Glutamatergic neuron (in vitro differentiated cells): Measurements from ENCODE around the gene ITFG1. TPM values are rescaled to one million over a fixed set of nuclear protein-coding genes. Genes with fewer than 3 reads are reported as not detected.

Experiments
- DNase-seq: peaks from one replicate; pipeline ENCODE4 v3.0.0; 2022
- H3K27ac Mint-ChIP-seq: one replicate; pipeline ENCODE4 v1.8.0; 2020; ENCODE audit warnings: mild to moderate bottlenecking, mixed read lengths, inconsistent platforms; ENCODE audit not compliant: unreplicated experiment
- H3K27me3 Mint-ChIP-seq: one replicate; pipeline ENCODE4 v1.8.0; 2020; ENCODE audit warnings: mild to moderate bottlenecking, moderate library complexity, mixed read lengths, inconsistent platforms; ENCODE audit not compliant: unreplicated experiment
- H3K36me3 Mint-ChIP-seq: one replicate; pipeline ENCODE4 v1.8.0; 2020; ENCODE audit warnings: mild to moderate bottlenecking, mixed read lengths, inconsistent platforms; ENCODE audit not compliant: unreplicated experiment
- H3K4me1 Mint-ChIP-seq: one replicate; pipeline ENCODE4 v1.8.0; 2020; ENCODE audit warnings: mild to moderate bottlenecking, low read depth, mixed read lengths, inconsistent platforms; ENCODE audit not compliant: unreplicated experiment
- H3K4me3 Mint-ChIP-seq: one replicate; pipeline ENCODE4 v1.8.0; 2020; ENCODE audit warnings: mild to moderate bottlenecking, mixed read lengths, inconsistent platforms; ENCODE audit not compliant: unreplicated experiment
- H3K9me3 Mint-ChIP-seq: one replicate; pipeline ENCODE4 v1.8.0; 2020; ENCODE audit warnings: mild to moderate bottlenecking, moderate library complexity, mixed read lengths, inconsistent platforms; ENCODE audit not compliant: unreplicated experiment
- CTCF ChIP-seq: fragments of 200-600 bp; sonication (generic); IDR thresholded peaks from one replicate; pipeline ENCODE4 v1.5.0; 2021; ENCODE audit not compliant: partially characterized antibody, unreplicated experiment
- total RNA-seq: library from RNA; stranded (reverse); fragmentation: NEBNext Ultra II Directional; extraction: Animal tissue kit (Norgen Biotek cat#: 25700); gene quantifications from one replicate; pipeline ENCODE4 v1.2.1, GENCODE V29; 2021; ENCODE audit not compliant: unreplicated experiment

ITFG1 gene
- total RNA-seq, 1 donor from 2014 or later, result 68.7 TPM

DNA sequence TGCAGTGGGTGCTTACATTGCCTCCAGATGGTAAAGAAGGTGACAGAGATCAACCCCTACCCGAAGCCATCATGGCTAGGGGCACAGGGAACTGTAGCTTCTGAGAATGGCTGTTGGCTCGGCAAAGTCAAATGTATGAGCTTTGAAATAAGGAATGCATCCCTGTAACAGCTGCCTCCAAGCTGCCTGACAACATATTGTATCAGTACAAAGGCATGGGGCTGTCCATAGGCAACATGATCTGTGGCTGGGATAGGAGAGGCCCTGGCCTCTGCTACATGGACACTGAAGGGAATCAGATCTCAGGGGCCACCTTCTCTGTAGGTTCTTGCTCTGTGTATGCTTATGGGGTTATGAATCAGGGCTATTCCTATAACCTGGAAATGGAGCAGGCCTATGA lies 197.9 kb downstream of the ITFG1 start:
- H3K4me1 Mint-ChIP-seq, result peaks cover 6% of the 10 kb centered on the region
- no peaks in the 10 kb centered on the region for H3K27me3 Mint-ChIP-seq
- H3K27ac Mint-ChIP-seq, result no peak overlapping the region
- no peak for TF ChIP-seq CTCF
- H3K4me3 Mint-ChIP-seq, result no peak overlapping the region
- H3K9me3 Mint-ChIP-seq, result no peaks in the 10 kb centered on the region
- no peak for DNase-seq
- no peaks in the 10 kb centered on the region for H3K36me3 Mint-ChIP-seq

DNA sequence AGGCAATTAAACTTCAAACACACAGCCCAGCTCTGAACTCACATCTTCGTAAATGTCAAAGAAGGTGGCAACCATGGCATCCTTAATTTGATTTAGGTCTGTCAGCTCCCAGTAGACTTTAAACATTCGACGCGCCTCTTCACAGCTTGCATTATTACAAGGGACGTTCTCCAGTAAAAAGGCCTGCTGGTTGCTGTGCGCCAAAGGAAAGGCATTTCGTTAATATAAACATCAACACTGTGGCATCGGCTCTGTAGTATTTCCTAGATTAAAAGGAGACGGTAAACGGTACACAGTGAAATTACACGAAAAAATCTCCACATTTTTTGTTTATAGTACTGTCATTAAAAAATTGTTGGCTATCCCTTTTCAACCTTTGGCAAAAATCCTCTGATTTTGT lies 200.4 kb downstream of the ITFG1 start:
- Mint-ChIP-seq H3K9me3 (no peaks in the 10 kb centered on the region), H3K27me3 (no peaks in the 10 kb centered on the region), H3K27ac (no peak overlapping the region)

DNA sequence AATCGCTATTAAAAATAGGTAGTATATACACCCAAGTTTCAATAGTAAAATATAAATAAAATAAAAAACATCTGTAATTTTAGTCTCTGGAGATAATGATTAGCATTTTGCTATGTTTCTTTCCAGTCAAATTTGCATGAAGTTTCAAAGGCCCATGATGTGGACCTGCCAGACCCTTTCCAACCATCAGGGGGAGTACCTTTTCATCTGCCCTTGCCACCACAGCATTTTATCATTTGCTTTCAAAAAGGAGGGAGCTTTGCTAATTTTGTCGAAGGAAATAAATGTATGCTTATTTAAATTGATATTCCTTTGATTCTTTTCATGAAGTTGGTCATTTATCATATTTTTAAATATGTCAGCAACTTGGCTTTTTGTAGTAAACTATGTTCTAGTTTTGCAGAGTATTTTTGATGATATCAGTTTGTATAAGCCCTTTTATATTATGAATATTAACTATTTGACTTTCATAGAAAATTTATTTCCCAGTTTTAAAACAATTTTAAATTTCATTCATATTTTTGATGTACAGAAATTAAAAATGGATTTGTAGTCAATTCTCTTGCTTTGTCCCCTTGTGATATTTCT lies 201.9 kb downstream of the ITFG1 start:
- DNase-seq, result peak; percentile 31
- H3K27me3 Mint-ChIP-seq, result no peaks in the 10 kb centered on the region
- H3K27ac Mint-ChIP-seq, result no peak overlapping the region
- H3K36me3 Mint-ChIP-seq, result no peaks in the 10 kb centered on the region
- peak; percentile 76 for TF ChIP-seq CTCF
- H3K4me3 Mint-ChIP-seq, result no peak overlapping the region
- H3K9me3 Mint-ChIP-seq, result no peaks in the 10 kb centered on the region
- peaks cover 6% of the 10 kb centered on the region for H3K4me1 Mint-ChIP-seq

More for the DNA sequence above, 200.4 kb downstream of the ITFG1 start:
- Mint-ChIP-seq H3K4me1 (peaks cover 6% of the 10 kb centered on the region), H3K36me3 (no peaks in the 10 kb centered on the region), H3K4me3 (no peak overlapping the region)
- TF ChIP-seq CTCF, result no peak
- DNase-seq, result no peak

DNA sequence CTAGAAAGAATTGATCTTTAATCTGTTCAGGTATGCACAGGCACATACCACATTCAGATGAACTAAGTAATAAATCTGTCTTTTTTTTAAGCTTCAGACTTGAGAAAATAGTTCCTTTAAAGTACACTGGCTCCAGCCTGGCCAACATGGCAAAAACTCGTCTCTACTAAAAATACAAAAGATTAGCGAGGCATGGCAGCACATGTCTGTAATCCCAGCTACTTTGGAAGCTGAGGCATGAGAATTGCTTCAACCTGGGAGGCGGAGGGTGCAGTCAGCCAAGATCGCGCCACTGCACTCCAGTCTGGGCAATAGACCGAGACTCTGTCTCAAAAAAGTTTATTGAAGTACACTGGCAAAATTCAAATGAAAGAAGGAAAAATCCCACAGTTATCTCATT lies 206.1 kb downstream of the ITFG1 start:
- Mint-ChIP-seq H3K27ac (no peak overlapping the region), H3K4me1 (no peaks in the 10 kb centered on the region), H3K36me3 (no peaks in the 10 kb centered on the region), H3K9me3 (no peaks in the 10 kb centered on the region), H3K4me3 (no peak overlapping the region), H3K27me3 (no peaks in the 10 kb centered on the region)
- no peak for DNase-seq
- no peak for TF ChIP-seq CTCF

GRCh38 chr16:47250983-47251382 lies 209.9 kb downstream of the ITFG1 start:
- Mint-ChIP-seq H3K4me1 (no peaks in the 10 kb centered on the region), H3K27me3 (no peaks in the 10 kb centered on the region), H3K27ac (no peak overlapping the region), H3K9me3 (no peaks in the 10 kb centered on the region), H3K4me3 (no peak overlapping the region), H3K36me3 (no peaks in the 10 kb centered on the region)
- DNase-seq, result no peak
- no peak for TF ChIP-seq CTCF
